Umbilical cord (tissue), 2 donors: Measurements from ENCODE around the gene ABLIM3. TPM values are rescaled to one million over a fixed set of nuclear protein-coding genes. Genes with fewer than 3 reads are reported as not detected.

Experiments used
- DNase-seq: peaks from one replicate; pipeline ENCODE4 v3.0.0-alpha.2; 2015; ENCODE audit warnings: low spot score
- total RNA-seq: library from RNA; depleted of rRNA; stranded (reverse); fragments of >200 nt; gene quantifications from one replicate; pipeline ENCODE4 v1.2.3, GENCODE V29; 2014; ENCODE audit warnings: low replicate concordance; ENCODE audit not compliant: insufficient read depth

The ABLIM3 gene
- total RNA-seq, 1 donor from 2014 or later, result 1.9 TPM

DNA sequence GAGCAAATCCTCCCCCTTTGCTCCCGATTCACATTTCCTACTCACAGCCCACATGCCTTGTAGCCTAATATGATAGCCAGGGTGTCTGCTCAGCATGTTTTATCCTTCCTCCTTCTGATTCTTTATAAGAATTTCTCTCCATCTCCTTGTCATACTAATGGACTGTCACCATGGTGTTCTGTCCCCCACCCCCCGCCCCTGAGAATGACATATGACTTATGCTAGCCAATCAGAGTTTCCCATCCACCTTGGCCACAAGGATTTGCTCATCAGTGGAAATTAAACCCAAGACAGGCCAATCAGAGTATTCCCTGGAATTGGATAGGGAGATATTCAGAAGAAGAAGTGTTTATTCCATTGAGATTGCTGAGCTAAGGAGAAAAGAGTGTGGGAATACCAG, 16.0 kb downstream of the ABLIM3 start:
- no peak for DNase-seq

DNA sequence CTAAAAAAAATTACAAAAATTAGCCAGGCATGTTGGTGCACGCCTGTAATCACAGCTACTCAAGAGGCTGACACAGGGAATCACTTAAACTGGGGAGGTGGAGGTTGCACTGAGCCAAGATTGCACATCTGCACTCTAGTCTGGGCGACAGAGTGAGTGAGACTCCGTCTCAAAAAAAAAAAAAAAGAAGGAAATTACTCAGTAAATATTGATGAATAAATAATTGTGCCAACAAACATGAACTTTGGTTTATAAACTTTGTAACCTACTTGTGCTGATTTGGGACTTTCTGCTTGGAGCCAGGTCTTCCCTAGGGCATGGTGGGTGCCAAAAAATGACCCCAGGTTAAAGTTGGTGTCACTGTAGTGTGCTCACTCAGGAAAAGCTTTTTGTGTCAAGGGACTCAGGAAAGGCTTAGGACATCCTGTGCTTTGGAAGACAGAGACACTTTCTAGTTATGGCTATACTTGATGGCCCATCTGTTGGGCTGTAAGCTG, 19.0 kb downstream of the ABLIM3 start:
- DNase-seq, result no peak

DNA sequence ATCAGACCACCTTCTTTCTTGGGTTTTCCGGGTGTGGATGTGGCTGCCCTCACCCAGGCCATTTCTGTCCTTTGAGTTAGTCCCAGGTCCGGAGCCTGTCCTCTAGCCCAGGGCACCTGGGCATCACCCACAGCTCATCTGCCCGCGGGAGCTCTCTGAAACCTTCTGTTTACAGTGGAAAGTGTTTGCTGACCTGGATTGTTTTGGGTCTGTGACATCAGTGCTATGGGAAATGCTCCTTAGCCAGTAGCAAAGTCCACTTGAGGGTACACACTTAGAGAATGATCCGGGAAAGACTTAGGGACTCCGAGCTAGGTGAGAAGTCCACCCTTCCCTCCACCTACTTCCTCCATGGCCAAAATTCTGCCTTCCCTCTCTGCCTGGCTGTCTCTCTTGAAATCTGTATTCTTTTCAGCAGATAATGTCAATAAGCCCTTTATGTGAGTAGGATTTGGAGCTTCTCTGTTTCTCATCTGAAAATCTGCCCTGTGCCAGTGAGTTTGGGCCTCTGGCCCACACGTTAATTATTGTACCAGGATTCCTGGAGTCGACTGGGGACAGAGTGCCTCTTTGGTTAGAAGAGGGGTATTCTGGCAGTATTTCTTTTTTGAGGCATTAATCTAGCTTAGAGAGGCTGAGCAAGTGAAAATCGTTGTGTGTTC, 19.9 kb downstream of the ABLIM3 start:
- DNase-seq, result no peak

DNA sequence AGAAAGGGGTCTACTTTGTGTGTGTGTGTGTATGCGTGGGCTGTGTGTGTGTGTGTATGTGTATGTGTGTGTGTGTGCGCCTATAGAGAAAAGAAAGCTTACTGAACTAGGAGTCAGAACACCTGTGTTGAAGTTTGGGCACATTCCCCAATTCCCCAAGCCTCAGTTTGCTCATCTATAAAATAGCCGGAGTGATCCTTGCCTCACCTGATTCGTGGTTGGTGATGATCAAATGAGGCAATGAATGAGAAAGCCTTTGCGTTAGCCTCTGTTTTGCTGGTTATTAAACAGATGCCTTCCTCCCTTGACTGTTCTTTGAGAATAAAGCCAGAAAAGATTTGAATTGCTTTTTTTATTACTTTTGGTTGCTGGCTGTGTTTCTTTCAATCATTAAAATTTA, 20.6 kb downstream of the ABLIM3 start:
- no peak for DNase-seq

DNA sequence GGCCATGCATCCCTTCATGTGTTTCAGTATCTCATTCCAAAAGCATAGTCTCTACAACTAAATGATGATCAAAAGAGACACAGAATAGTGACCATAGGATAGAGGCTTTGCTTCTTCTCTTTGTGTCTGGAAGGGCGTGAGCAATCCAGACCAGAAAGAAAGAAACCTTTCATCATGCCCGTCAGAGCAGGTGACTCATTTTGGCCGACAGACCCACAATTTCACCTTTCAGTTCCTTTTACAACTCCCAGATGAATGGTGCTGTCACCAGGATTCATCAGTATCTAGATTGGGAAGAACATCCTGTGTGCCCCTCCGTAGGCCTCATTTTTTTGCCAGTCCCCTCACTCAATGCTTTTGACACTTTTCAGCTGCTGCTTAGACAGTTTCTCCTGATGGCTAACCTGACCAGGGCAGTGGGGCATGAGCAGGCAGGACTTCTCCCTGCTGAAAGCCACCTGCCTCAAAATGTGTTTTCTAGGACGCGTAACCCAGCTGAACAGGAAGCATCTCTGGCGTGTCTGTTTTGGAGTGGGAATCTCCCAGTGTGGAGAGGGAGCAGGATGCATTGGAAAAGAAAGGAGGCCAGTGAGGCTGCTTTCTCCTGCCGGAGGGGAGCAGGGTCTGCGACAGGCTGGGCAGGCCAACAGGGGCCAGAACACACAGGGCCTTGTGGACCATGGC, 21.2 kb downstream of the ABLIM3 start:
- DNase-seq, result no peak

DNA sequence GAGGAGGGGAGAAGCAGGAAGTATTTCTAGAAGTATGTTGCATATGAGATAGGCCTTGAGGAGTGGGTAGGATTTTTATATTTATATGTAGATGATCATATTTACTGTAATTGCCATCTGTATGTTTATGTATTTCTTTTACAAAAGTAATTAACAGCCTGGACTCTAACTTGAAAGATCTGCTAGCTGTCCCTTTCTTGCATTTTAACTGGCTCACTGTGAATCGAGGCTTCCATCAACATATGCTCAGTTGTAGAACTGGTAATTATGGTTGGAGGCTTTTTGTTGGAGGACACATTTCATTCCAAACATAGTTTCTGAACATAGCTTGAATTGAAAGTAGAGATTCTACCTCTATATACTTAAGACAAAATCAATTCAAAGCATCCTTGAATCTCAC, 23.4 kb downstream of the ABLIM3 start:
- no peak for DNase-seq

DNA sequence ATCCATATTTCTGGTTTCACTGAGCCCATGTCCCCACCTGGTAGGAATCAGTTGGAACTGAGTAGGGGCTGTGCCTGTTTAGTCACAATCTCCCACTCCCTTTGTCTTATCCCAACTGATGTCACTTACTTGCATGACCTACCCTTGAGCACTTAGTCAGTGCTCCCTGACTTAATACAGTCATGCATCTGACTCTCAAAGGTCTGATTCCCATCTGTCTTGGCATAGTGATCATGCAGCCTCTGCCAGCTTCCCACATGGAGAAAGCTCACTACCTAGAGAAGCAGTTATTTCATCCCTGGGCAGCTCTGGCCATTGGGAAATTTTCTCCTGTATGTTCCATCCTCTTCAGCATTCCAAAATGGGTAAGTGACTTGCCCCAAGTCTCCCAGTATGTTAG, 24.8 kb downstream of the ABLIM3 start:
- no peak for DNase-seq

DNA sequence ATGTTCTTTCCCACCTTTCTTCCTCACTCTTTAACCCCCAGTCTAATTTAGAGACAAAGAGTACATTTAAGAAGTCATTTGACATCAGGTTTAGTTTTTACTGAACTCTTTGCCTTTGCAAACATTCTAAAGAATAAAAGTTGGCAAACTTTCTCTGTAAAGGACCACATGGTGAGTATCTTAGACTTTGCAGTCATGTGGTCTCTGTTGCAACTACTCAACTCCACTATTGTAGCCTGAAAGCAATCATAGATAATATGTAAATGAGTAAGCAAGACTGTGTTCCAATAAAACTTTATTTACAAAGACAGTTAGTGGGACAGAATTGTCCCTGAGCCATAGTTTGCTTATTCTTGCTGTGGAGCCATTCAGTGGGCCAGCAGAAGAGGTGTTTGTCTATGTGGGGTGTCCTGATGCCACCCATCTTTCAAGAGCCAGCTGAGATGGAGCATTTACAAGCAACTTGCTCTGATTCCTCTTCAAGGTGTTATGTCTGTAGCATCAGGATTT, 25.4 kb downstream of the ABLIM3 start:
- DNase-seq, result no peak

DNA sequence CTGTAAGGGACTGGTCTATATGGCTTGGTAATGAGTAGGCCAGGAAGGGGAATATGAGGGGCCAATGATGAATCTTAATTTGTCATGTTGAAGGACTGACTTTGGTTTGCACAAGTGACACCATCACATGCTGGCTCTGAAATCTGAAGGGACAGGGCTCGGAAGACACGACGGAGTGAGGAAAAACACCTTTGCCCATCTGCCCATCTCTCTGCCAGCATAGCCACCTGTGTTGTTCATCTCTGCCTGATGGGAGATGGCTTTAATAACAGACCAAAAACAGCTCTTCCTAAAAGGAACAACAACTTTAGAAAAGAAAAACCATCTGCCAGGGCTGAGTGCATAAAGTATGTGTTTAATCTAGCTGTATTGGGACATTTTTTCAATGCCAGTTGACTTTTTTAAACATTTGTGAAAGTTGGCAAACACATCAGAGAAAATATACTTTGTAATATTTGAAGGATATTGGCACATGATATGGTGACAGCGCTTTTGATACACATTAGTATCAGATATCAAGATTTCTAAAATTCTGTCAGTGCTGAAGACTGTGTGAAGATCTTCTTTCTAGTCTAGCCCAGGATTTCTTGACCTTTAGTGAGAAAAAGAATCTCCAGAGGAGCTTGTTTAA, 27.1 kb downstream of the ABLIM3 start:
- DNase-seq, result no peak

DNA sequence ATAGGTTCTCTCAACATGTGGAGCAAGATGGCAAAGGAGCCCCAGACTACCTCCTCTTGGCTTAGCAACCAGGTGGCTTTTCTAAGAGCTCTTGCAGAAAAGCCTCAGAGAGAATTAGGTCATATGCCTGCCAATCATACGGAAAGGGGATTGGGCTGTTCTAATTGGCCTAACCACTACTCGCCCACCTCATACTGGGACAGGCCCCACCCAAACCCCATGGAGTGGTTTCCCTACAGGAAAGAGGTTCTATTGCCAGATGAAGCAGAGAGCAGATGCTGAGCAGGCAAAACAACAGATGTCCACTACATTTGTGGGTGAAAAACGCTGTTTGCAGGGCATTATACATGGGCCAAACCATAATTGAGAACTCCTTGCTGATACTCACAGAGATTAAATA, 29.0 kb downstream of the ABLIM3 start:
- no peak for DNase-seq

DNA sequence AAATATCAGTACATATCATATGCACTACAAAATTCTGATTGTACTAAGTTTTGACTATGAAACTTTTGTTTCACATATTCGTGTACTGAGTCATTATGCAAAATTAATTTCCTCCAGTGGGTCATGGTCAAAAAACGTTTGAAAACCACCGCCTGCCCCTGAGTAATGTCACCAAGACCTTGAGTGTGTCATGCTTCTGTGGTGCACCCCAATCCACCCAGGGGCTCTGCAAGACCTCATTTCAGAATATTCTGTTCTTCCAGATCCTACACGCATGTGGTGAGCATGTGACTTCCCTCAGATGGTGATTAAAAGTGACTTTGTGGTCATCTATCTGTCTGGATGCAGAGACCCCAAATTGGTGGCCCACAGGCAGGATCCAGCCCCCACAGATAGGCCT, 31.0 kb downstream of the ABLIM3 start:
- DNase-seq, result no peak

DNA sequence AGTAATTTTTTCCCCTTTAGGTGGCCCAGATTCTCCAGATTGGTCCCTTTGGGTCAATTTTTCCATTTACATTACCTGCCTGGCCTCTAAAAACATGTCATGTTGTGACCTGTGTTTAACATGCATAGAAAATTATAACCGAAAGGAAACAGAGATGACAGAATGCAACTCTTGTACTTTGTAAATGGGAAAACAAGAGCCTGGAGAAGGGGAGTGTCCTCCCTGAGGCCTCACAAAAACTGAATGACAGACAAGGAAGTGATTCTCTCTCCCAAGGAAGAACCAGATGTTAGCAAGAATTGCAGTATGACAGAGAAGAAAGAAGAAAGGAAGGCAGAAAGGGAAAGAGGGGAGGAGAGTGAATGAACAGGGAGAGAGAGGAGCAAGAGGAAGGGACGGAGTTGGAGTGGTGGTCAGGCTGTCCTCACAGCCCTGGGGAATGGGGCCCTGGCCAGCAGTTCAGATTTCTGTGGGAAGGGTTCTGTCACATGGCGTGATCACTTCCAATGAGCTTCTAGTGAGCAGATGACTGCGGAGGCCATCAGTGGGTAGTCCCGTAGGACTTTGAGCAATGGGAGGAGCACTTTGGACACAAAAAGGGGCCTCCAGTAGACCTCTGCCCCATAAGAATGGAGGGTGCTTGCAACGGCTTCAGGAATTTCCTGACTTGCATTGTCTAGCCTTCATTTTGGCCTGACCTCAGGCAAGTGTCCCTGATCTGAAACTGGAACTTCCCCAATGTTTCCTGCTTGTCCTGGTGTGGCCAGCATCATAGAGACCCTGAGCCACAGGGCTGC, 31.6 kb downstream of the ABLIM3 start:
- DNase-seq, result no peak

DNA sequence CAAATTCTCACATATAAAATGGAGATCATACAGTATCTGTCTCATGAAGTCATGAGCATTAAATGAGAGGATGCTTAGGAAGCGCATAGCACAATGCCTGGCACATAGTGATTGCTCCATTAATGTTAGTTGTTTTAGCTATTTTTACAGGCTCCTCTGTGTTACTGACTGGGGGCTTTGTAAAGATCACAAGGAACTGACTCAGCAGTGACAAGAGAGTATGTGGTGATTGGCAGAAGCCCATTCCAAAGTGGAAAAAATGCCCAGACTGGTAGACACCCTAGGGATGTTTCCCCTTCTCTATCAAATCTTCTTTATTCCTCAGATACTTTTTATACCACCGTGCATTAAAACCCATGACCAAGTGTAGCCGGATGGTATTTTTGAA, 33.5 kb downstream of the ABLIM3 start:
- DNase-seq, result no peak

DNA sequence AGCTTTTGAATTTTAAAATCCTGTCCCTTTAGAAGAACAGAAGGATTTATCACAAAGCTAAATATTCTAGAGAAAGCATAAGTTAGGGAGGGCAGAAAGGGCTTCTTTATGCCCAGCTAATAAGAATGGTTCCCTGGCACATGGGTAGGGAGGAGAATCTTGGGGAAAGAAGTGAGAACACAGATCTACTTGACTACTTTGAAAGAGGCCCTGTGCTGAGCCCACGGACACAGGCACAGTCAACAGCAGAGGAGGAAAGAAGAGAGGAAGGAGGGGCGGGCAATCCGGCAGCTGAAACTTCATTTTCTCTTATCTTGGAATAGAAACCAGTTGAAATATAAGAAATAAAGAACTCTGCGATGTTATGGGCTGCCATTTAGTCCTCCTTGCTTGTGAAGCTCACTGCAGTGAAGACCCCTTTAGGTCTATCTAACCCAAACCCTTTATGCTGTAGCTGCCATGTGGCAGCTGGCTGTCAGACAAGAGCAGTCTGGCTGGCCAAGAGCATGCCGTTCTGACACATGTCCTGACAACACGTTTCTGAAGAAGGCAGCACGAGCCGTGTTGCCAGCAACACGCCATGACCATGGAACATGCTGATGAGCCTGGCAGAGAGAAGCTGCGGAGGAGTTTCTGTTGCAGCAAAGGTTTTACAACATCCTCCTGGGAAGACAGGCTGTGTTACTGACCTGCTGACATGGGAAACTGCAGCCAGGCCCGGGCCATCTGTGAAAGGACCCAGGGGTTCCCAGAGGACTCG, 34.2 kb downstream of the ABLIM3 start:
- peak; percentile 13 for DNase-seq

DNA sequence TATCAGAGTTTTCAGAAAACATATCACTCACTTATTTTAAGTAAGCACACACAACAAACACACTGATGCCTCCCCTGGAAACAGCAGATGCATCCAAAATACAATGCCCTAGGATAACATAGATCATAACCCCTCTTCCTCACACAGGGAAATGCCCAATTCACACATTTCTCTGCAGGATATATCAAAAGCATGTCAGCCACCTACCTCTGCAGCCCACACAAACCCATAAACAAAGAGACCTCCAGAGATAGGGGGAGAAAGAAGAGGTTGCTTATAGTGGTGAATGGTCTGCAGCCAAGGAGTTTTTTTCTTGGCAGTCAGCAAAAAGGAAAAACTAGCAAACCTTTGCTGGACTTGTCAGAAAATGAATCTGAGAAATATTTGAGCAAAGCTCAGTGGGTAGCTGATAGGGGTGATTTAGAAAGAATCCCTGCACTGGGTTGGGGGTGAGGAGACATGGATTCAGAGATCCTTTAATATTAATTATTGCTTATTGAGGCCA, 36.1 kb downstream of the ABLIM3 start:
- no peak for DNase-seq

DNA sequence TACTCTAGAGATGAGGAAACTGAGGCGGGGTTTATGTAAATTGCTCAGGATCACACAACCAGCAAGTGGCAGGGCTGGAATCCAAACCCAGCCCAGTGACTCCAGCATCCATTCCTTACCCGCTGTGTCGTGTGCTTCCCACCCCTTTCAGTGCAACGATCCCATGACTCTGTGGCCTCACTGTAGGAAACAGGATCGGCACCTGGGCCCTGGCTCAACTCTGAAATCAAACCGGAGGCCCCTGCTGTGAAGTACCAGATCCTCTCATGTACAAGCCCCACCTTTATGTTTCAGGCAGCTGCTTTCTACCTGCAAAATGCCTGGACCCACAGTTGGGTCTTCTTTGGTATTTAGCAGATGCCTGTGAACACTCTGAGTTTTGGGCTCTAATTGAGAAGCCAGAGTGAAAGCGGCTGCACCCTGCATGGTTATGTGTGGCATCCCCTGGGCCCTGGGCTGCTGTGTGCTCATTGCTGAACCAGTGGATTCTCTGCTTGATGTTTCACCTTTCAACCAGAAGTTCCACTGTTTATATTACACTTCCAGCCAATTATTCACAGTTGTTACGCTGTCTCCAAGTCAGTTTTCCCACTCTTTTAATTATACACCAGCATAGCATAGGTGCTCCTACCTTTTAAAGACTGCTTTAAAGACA, 36.7 kb downstream of the ABLIM3 start:
- no peak for DNase-seq

DNA sequence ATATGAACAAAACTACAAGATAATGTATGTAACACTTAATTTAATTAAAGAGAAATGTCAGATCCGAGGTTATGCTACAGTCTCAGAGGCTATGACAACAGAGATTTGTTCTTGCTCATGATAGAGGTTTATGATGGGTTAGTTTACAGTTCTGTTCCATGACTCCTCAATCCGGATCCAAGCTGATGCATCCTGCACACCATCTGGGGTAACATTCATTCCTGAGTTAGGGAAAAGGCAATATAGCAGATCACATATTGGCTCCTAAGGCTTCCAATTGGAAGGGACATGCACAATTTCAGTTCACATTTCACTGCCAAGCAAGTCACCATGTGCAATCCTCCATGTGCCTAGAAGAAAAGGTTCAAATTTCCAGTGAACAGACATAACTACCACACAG, 40.4 kb downstream of the ABLIM3 start:
- DNase-seq, result no peak

DNA sequence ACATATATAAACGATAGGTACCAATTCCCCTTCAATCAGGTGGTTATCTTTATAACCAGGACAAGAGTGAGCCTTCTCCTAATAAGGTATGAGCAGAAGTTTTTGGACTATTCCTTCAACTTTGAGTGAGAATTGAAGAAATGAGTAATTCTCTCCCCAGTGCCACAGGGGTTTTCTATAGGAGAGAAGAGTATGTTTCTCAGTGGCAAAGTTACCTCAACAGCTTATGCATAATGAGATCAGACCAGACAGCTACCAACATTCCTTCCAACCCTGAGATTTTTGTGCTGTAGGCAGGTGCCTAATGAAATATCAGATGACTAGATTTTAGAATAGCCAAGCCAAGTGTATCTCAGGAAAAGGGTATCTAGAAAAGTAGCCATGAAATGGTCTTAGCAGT, 40.9 kb downstream of the ABLIM3 start:
- DNase-seq, result no peak

DNA sequence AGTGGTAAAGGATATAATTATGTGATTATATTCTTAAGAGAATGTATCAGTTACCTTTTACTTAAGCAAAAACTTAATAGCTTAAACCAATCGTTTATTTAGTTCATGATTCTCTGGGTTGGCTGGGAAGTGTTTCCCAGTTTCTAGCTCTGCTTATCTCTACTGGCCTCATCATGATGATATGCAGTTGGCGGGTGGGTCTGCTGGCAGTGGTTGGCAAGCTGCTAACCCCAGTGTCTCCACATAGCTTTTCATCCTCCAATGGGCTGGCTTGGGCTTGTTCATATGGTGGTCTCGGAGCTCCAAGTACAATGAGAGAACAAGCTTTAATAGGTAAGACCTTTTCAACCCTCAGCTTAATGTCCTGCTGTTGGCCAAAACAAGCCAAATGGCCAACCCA, 43.8 kb downstream of the ABLIM3 start:
- no peak for DNase-seq

DNA sequence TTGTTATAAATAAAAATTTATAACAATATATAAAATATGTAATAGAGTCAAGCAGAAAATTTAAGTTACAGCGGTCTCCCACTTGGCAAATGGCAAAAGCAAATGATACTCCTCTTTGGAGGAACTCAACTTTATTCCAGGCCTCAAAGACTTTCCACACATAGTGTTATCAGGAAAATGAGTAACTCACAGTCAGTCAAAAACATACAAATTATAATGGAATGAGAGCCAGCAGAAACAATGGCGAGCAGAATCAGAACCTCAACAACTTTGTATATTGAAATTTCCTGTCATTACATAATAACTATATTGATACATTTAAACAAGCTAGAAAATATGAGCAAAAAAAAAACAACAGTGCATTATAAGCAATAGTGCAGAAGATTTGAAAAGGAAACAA, 45.2 kb downstream of the ABLIM3 start:
- no peak for DNase-seq
